GM18519 (cell line): Measurements from ENCODE around the gene CDKN2AIP.

Source experiments
- ATAC-seq: cut with Tn5 transposase; IDR thresholded peaks from one replicate; pipeline ENCODE4 v1.9.1; 2021; ENCODE audit warnings: mild to moderate bottlenecking, moderate library complexity; ENCODE audit not compliant: unreplicated experiment, low FRiP score

CDKN2AIP gene, protein sequence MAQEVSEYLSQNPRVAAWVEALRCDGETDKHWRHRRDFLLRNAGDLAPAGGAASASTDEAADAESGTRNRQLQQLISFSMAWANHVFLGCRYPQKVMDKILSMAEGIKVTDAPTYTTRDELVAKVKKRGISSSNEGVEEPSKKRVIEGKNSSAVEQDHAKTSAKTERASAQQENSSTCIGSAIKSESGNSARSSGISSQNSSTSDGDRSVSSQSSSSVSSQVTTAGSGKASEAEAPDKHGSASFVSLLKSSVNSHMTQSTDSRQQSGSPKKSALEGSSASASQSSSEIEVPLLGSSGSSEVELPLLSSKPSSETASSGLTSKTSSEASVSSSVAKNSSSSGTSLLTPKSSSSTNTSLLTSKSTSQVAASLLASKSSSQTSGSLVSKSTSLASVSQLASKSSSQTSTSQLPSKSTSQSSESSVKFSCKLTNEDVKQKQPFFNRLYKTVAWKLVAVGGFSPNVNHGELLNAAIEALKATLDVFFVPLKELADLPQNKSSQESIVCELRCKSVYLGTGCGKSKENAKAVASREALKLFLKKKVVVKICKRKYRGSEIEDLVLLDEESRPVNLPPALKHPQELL

DNA sequence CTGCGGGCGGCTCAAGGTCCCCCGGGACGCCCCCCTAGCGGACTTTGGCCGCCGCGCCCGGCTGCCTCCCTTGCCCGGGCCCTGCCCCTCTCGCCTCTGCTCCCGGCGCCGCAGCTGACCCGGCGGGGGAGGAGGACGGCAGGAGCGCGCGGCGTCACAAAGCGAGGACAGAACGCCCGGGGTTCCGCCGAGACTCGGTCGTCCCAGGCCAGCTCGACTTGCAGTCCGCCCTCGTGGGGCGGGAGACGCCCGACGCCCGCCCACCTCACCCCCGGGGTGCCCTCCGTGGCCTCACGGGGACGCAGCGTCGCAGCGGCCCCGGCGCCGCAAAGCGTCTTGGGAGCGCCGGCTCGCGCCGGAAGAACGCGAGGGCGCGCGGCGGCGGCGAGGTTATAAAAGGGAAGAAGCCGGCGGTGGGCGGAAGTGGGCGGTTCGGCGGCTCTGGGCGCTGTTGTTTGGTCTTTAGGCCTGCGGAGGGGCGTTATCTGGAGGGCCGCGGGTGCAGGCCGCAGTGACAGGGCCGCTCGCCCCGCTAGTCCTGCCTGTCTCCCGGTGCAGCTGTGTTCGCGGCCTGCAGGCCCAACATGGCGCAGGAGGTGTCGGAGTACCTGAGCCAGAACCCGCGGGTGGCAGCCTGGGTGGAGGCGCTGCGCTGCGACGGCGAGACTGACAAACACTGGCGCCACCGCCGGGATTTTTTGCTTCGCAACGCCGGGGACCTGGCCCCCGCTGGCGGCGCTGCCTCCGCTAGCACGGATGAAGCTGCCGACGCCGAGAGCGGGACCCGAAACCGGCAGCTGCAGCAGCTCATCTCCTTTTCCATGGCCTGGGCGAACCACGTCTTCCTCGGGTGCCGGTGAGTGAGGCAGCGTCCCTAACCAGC is at the start of gene CDKN2AIP:
TSS of gene CDKN2AIP (plus strand) at position 423 of the 883 bp plus-strand sequence. CDS start at position 585, 162 bp downstream.
- peak; percentile 81 for ATAC-seq

DNA sequence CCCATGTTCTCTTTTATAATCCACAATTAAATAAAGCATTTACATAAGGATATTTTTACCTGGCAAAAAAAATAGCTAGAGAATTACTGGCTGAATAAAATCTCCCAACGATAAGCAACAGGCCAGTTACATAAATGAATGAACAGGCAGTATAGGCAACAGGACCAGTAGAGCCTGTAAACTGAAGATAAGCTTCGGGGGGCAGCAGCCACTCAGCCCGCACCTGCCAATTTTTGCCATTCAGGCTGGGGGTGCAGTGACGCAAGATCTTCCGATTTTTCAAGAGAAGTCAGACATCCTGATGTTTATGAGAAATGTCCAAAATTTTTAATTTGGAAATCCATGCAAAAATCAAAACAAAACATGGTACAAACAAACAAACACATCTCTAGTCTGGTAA is 49.0 kb upstream of the CDKN2AIP start:
- no peak for ATAC-seq

DNA sequence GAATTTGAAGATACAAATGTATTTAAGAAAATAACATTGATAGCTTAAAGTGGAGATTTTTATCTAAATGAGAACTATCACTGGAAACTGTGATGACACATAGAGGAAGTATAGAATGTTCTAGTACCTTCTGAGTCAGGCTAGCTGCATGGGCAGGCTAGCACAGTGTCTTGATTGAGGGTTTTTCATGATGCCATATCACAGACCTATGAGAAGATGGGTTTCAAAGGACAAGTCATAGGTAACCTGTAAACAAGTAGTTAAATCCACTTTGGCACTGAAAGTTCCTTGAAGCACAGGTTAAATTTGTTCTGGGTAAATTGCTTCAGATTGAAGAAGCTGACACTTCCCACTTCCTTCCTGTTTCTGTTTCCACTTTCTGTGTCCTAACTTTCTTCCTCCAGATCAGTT is 48.2 kb upstream of the CDKN2AIP start:
- no peak for ATAC-seq

DNA sequence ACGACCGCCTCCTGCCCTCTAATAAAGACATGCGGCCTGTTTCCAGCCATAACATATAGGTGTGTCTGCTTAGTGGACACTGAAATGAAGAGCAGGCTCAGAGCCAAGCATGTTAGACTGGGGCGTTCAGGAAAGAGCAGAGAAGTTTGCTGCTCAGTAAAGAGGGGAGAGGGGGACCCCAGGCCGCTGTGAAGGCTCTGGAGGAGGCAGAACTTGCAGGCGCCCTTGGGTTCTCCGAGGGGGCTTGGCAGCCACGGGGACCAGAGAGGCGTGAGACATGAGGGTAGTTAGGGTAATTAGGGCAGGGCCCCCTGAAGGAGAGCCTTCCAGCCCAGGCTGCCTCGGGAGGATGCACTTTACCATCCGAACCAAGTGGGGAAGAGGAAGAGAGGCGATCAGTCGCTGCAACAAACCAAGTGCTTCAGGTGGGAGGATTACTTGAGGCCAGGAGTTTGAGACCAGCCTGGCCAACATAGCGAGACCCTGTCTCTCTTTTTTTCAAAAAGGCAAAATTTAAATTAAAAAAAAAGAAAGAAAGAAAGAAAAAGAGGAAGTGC is 46.6 kb upstream of the CDKN2AIP start:
- ATAC-seq = no peak

DNA sequence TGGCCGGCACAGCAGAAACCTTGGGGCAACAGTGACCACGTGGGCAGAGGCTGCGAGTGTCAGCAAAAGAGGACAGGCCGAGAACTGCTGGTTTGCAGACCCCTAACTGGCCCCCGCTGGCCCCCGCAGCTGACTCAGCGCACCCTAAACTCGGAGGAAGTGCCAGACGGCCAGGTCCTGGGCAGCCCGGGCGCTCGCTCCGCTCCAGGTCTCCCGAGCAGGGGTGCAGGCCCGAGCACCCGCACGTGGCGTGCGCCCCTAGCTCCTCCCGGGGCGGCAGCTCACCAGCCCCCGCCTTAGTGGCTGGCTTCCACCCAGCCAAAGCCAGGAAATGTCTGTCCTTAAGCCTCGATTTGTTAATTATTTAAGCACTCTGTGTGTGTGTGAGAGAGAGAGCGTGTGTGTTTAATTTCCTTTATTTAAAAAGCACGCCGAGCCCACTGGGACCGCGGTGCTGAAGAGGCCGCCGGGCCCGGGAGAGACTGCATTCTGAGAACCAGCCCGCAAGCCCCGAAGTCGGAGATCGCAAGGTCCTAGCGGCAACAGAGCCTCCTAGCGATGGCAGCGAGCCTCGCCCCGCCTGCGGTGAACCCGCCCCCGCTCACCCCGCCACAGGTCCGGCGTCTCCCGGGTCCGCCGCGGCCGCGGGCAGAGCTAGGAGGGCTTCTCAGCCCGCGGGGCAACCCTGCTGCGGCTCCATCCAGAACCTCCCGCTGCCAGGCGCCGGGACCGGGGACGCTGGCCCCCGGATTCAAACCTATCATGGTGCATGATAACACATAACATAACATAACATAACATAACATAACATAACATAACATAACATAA is 45.9 kb upstream of the CDKN2AIP start:
- peak; percentile 87 for ATAC-seq

DNA sequence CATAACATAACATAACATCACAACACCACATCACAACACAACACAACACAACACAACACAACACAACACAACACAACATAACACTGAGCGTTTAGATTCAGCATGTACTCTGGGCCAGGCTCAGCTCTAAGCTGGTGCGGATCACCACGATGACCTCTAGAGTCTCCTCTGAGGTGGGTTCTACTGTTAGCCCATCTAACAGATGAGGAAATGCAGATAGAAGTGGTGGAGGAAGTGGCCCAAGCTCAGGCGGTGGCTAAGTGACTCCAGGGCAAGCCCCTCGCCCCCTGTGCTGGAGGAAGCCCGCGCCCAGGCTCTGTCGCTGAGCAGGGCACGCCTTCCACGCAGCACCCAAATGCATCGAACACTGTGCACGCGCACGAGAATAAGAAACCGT is 45.3 kb upstream of the CDKN2AIP start:
- no peak for ATAC-seq

DNA sequence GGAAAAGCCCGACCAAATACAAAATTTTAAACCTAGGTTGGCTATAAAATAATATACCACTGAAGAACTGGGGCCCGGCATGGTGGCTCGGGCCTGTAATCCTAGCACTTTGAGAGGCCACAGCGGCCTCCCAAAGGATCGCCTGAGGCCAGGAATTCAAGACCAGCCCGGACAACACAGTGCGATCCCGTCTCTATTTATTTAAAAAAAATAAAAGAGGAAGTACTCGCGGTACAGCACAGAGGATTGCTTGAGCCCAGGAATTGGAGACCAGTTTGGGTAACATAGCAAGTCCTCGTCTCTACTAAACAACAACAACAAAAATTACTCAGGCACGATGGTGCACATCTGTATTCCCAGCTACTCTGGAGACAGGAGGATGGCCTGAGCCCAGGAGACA is 44.8 kb upstream of the CDKN2AIP start:
- no peak for ATAC-seq

DNA sequence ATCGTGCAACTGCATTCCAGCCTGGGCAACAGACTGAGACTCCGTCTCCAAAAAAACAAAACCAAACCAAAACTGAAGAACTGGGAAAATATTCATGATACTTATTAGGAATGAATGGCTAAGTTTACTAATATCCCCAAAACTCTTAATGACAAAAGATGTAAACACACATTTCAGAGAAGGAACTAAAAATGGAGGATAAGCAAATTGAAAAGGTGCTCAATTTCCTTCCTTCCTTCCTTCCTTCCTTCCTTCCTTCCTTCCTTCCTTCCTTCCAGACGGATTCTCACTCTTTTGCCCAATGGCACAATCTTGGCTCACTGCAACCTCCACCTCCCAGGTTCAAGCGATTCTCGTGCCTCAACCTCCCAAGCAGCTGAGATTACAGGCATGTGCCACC is 44.4 kb upstream of the CDKN2AIP start:
- no peak for ATAC-seq

DNA sequence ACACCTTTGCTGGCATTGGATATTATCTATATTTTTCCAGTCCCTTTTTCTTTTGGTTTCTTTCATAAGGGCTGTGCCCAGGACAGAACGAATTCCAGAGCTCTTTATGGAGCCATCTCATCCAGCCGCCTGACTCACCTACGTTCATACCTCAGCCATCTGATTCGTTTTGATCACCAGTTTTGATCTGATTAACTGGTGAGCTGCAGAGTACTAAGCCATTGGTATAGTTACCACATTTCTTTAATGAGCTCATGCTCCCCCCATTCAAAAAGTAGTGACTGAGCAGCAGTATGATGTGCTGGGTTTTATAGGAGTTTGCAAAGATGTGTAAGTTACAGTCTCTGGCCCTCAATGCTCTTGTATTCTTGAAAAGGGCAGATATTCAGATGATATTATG is 43.0 kb upstream of the CDKN2AIP start:
- ATAC-seq = no peak

DNA sequence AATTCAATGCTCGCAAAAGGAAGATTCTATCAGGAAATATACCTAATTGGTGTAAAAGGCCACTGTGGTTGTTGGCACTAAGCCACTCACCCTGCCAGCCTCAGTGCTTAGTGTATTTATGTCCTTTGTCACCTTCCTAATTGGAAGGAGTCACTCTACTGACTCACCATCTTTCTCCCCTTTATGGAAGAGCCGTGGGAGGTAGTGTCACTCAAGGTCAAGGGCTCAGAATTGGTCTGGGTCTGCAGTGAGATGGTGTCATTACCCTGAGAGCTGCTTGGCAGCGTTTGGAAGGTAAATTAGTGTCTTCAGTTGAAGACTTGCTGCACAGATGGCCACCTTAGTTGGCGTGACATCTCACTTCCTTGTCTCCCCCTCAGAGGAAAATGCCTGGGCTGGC is 41.7 kb upstream of the CDKN2AIP start:
- ATAC-seq = no peak

DNA sequence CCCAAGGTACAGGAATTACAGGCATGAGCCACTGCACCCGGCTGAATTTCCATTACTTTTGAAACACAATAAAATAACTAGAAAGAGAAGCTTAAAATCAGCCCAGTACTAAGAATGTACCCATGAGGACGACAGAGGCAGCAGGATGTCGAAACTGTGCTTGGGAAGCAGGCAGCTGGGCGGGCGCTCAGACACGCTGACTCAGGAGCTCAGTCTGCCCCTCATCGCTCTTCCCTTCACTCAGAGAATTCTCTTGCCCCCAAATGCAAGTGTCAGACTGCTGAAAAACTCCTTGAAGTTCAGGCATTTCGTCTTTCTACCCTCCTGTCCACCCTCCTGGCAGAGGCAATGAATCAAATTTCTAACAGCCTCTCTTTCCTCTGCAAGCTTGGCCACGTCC is 41.0 kb upstream of the CDKN2AIP start:
- no peak for ATAC-seq

DNA sequence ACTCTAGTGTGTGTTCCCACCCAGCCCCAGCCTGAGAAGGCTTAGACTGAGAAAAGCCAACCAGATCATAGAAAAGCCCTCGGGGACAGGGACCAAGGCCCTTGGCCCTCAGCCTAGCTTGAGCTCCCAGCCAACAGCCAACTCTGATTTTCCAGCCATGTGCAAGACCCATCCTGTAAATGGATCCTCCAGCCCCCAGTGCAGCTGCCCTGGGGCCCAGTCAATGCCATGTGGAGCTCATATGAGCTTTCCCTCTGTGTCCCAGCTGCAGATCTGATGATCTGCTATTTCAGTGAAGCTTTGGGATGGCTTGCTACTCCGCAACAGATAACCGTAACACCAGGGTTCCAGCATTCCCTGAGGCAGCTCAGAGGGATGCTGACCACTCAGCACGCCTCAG is 40.5 kb upstream of the CDKN2AIP start:
- no peak for ATAC-seq

DNA sequence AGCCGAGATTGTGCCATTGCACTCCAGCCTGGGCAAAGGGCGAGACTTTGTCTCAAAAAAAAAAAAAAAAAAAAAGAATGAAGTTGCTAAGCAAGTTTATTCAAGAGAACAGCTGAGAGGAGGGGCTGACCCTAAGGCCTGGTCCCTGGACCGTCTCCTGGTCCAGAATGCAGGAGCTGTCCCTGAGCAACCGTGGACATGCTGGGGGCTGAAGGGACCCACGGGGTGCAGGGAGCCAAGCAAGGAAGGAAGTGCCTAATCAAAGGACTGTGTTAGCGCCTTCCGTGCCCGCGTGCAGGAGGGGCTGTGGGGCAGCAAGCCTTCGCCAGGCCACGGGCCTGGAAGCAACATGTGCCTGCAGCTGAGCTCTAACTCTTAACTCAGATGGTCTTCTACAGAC is 39.1 kb upstream of the CDKN2AIP start:
- ATAC-seq = no peak

DNA sequence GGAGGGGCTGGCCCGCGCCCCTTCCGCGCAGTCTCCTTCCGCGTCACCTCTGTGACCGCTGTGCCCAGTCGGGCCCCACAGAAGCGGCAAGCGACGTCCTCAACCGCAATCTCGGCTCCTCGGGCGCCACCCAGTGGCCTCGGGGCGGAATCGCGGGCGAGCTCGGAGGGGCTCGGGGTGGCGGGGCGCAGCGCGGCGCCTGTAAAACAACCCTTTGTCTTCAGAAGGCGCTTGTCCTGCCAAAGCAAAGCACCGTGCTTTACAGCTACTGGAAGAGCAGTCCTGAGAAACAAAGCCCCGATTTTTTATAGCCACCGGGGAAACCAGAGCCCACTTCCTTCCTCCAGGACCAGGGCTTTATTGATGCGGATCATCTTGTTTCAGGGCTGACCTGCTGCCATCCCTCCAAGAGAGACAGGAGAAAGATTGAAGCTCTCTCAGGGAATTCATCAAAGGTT is 37.3 kb upstream of the CDKN2AIP start:
- ATAC-seq = peak; percentile 97

DNA sequence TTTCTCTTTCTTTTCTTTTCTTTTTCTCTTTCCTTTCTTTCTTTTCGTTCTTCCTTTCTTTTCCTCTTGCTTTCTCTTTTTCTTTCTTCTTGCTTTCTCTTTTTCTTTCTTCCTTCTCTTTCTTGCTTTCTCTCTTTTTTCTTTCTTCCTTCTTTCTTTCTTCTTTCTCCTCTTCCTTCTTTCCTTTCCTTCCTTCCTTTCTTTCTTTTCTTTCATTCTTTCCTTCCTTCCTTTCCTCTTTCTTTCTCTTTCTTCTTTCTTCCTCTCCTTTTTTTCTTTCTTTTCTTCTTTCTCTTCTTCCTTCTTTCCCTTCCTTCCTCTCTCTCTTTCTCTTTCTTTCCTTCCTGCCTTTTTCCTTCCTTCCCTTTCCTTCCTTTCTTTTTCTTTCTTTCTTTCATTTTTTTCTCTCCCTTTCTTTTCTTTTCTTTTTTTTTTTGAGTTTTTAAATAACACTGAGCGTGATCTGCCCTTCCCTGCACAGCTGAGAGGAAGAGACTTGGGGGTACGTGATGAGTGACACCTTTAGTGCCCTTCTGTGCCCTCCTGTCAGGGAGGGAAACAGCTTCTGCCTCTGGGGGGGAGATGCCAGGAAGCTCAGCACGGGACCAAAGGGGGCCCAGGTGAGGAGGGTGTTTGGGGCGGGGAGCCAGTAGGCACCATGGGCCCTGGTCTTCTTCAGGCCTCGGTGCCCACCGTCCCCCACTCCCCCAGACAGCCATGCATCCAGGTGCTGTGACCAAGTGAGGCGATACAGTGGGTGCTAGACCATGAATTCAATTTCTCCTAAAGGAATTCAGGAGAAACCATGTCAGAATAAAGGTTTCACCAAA is 36.6 kb upstream of the CDKN2AIP start:
- no peak for ATAC-seq

DNA sequence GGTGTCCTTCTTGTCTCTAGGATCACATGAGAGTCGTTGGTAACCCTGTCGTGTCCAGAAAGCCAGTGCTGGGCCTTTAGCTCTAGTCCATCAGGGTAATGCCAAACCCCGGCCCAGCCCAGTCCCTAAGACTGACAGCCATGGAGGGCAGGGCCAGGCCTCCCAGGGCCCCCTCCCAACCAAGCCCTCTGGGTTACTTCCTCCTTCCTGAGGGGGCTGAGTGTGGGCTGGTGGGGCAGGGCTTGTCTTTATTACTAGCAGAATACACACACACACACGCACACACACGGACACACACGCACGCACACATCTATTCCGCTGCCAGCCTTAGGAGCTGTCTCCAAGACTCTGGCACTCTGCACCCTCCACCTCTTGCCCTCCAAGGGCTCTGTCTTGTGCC is 35.6 kb upstream of the CDKN2AIP start:
- no peak for ATAC-seq

DNA sequence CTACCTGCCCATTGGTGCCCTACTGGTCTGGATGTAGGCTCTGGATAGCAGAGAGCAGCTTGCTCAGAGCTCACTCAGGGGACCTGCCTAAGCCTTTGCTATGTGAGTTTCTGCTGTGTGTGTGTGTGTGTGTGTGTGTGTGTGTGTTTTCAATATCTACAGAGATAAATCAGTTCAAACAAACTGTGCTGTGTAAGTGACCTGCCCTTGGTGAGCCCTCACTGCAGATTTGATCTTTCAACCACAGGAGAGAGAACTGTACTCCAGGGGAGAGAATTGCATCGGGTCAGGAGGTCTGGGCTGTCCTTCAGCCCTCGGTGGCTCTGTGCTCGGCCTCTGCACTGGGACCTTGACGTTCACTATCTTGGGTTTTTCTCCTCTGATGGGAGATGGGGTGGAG is 35.0 kb upstream of the CDKN2AIP start:
- ATAC-seq = no peak

DNA sequence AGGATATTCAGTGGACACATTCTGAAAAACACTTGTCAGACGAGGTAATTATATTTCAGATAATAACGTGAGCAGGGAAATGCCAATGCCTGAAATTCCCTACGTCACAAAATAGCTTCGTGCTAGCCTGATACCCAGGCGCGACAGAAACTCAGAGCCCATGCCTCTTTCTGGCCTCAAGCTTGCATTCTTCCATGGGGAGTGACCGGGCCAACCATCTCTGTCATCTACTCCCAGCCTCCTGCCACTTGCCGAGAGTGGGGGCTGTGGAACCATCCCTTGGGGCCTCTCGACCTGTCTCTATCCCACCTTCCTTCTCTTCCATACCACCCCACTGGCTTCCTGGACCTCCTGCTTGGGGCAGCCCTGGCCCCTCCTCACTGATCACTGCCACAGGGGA is 34.5 kb upstream of the CDKN2AIP start:
- ATAC-seq = no peak

DNA sequence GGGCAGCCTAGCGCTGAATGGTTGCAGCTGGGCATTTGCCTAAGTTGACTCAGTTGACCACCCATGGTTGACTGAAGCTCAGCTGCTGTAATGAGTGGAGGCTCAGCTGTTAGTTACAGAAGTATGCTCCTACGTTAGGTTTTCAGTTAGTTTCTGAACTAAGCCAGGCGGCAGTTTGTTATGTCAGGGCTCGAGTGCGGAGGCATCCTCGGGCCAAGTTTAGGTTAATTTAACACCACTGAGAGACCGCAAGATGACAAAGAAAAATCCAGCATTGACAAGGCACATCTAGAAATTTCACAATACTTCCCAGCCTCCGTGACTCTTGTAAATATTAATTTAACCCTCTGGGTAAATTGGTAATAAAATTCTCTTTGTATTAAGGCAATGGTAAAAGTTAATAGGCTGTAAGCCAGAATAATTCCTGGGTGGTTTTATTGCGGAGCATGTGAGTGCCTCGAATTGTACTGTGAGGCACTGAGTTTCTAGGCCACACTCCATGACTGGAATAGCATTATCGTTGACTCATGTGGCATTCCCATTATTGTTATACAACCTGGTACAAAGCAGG is 33.1 kb upstream of the CDKN2AIP start:
- peak; percentile 27 for ATAC-seq
